ENCODE data around the gene CYSRT1.
"Not testable (repeated sequence)": the region's sequence is repeated elsewhere in the genome, so short reads cannot be mapped to it uniquely, and the experiment has no call there.

The CYSRT1 gene

GRCh38 chr9:137239541-137240200 is 14.7 kb downstream of the CYSRT1 start:
- not testable (repeated sequence) for DNase-seq

- peak; percentile 65 for DNase-seq
Measured at GRCh38 chr9:137240318-137240840, 15.4 kb downstream of the CYSRT1 start.

GRCh38 chr9:137240841-137241489 is 16.0 kb downstream of the CYSRT1 start, which contains the start of gene TUBB4B:
Gene TUBB4B, plus strand, starts transcription at chr9:137241287. Its CDS starts 74 bp downstream, at chr9:137241361.
- peak; percentile 96 for DNase-seq

GRCh38 chr9:137241490-137242268 is 16.7 kb downstream of the CYSRT1 start:
- peak; percentile 66 for DNase-seq

- DNase-seq: no peak
Measured at GRCh38 chr9:137242269-137243203, 17.6 kb downstream of the CYSRT1 start.

GRCh38 chr9:137243266-137243625 is 18.3 kb downstream of the CYSRT1 start:
- DNase-seq: not testable (repeated sequence)

GRCh38 chr9:137243626-137244485 is 18.9 kb downstream of the CYSRT1 start:
- DNase-seq: no peak

- no peak for DNase-seq
Measured at GRCh38 chr9:137244486-137245449, 19.8 kb downstream of the CYSRT1 start.

- DNase-seq: no peak
Measured at GRCh38 chr9:137245450-137246421, 20.8 kb downstream of the CYSRT1 start.

GRCh38 chr9:137247135-137247915 is 22.4 kb downstream of the CYSRT1 start:
- DNase-seq: no peak

- DNase-seq: no peak
Measured at GRCh38 chr9:137247916-137248175, 22.9 kb downstream of the CYSRT1 start.

GRCh38 chr9:137250329-137251193 is 25.6 kb downstream of the CYSRT1 start:
- no peak for DNase-seq

GRCh38 chr9:137251194-137251461 is 26.2 kb downstream of the CYSRT1 start, which contains the start of gene STPG3:
Gene STPG3, plus strand, starts transcription at chr9:137251286. Its CDS starts 1 bp downstream, at chr9:137251287.
- no peak for DNase-seq

GRCh38 chr9:137251490-137252268 is 26.7 kb downstream of the CYSRT1 start:
- no peak for DNase-seq

- DNase-seq: no peak
Measured at GRCh38 chr9:137252555-137253506, 27.9 kb downstream of the CYSRT1 start.
